Fibroblast of lung (primary cell): Measurements from ENCODE around the gene OR4E1.

Experiments used
- EZH2 ChIP-seq: IDR thresholded peaks from 2 replicates; pipeline ENCODE4 v1.5.1; 2012; ENCODE audit warnings: low read length, control low read depth, mild to moderate bottlenecking; ENCODE audit errors: missing control alignments
- TF ChIP-seq, protein P1 (sequence below), 2 donors: IDR thresholded peaks in 1 of 2; conservative IDR thresholded peaks in 1 of 2; 1 replicate in 1 of 2; 2 replicates in 1 of 2; pipeline ENCODE4 v1.5.1; 2011 to 2012; ENCODE audit warnings: low read length in 2 of 2, control low read depth in 1 of 2, inconsistent platforms in 1 of 2, low read depth in 1 of 2, mild to moderate bottlenecking in 1 of 2

DNA sequence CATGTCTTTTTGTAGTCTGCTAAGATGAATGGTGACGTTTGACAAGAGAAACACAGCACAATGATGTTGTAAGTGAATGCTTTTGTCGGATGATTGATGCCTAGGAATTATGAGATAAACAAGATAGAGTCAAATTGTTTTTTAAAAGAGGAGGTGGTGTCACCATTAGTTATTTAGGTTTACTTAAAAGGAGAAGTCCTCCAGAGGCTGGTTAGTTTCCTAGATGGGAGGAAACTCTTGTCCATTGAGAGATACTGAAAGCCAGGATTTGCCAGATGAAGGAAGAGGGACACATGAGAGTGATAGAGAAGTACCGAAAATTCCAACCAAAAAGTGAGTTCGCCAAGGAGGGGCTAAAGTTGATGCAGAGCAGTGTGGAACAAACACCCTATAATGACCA lies 38.8 kb downstream of the OR4E1 start, which contains the start of gene OR10G2:
- TF ChIP-seq, protein P1, sequence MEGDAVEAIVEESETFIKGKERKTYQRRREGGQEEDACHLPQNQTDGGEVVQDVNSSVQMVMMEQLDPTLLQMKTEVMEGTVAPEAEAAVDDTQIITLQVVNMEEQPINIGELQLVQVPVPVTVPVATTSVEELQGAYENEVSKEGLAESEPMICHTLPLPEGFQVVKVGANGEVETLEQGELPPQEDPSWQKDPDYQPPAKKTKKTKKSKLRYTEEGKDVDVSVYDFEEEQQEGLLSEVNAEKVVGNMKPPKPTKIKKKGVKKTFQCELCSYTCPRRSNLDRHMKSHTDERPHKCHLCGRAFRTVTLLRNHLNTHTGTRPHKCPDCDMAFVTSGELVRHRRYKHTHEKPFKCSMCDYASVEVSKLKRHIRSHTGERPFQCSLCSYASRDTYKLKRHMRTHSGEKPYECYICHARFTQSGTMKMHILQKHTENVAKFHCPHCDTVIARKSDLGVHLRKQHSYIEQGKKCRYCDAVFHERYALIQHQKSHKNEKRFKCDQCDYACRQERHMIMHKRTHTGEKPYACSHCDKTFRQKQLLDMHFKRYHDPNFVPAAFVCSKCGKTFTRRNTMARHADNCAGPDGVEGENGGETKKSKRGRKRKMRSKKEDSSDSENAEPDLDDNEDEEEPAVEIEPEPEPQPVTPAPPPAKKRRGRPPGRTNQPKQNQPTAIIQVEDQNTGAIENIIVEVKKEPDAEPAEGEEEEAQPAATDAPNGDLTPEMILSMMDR (conservative IDR thresholded peaks at IDR 0.05 in 1 of 2, IDR thresholded peaks at IDR 0.05 in 1 of 2; ENCODE audit: low read depth in 1 of 2, low read length in 2 of 2): no peak
- TF ChIP-seq EZH2: no peak
